HTR-8/SVneo (cell line): ENCODE results near the gene MUC2.
"Not testable (repeated sequence)": the region's sequence is repeated elsewhere in the genome, so short reads cannot be mapped to it uniquely, and the experiment has no call there.

Experiments
- DNase-seq: peaks from one replicate; pipeline ENCODE4 v3.0.0; 2011; ENCODE audit warnings: low spot score, mixed read lengths; ENCODE audit not compliant: insufficient read length
- FAIRE-seq: peaks from 2 replicates; lab custom pipeline; 2011; peaks lifted over from hg19 to GRCh38; lab: Jason Lieb, UNC

MUC2 gene

GRCh38 chr11:1115292-1115691 lies 40.6 kb downstream of the MUC2 start:
- not testable (repeated sequence) for DNase-seq, FAIRE-seq

GRCh38 chr11:1116104-1116503 lies 41.4 kb downstream of the MUC2 start:
- no peak for DNase-seq

GRCh38 chr11:1116666-1117390 lies 42.2 kb downstream of the MUC2 start:
- FAIRE-seq (no peak), DNase-seq (no peak)

More at GRCh38 chr11:1116104-1116503, 41.4 kb downstream of the MUC2 start:
- no peak for FAIRE-seq

GRCh38 chr11:1117992-1118391 lies 43.3 kb downstream of the MUC2 start:
- FAIRE-seq, result no peak
- DNase-seq, result no peak

GRCh38 chr11:1118755-1119603 lies 44.3 kb downstream of the MUC2 start:
- FAIRE-seq, result no peak

GRCh38 chr11:1119604-1120146 lies 45.0 kb downstream of the MUC2 start:
- FAIRE-seq (no peak), DNase-seq (no peak)

More at GRCh38 chr11:1118755-1119603, 44.3 kb downstream of the MUC2 start:
- no peak for DNase-seq

- FAIRE-seq, result no peak
Measured at GRCh38 chr11:1120532-1121330, 46.1 kb downstream of the MUC2 start.

GRCh38 chr11:1121331-1121812 lies 46.7 kb downstream of the MUC2 start:
- DNase-seq, result no peak
- no peak for FAIRE-seq

More at GRCh38 chr11:1120532-1121330, 46.1 kb downstream of the MUC2 start:
- no peak for DNase-seq

- DNase-seq (no peak), FAIRE-seq (no peak)
Measured at GRCh38 chr11:1121813-1122663, 47.4 kb downstream of the MUC2 start.

GRCh38 chr11:1122664-1123002 lies 48.0 kb downstream of the MUC2 start:
- DNase-seq (no peak), FAIRE-seq (no peak)

- FAIRE-seq, result no peak
- DNase-seq, result no peak
Measured at GRCh38 chr11:1123970-1124369, 49.3 kb downstream of the MUC2 start.
